WTC11 (cell line): ENCODE results near the gene CISTR. TPM values are rescaled to one million over a fixed set of nuclear protein-coding genes. Genes with fewer than 3 reads are reported as not detected.
A peak's percentile ranks its signal among the peaks of the same experiment; 100 is the strongest.

Experiments used
- ATAC-seq: fragments of 200-7000 bp; cut with Tn5 transposase; 2 replicates; pipeline ENCODE4 v1.10.0; 2021; ENCODE audit warnings: mild to moderate bottlenecking, moderate library complexity
- CTCF ChIA-PET: fragments of 300-600 bp; sonication (Branson Sonifier 250); formaldehyde crosslinking; loops from one replicate; lab custom pipeline; 2021; ENCODE audit warnings: antibody characterized with exemption; lab: Charles Lee
- POLR2A ChIA-PET: fragments of 350-600 bp; sonication (Branson Sonifier 250); formaldehyde crosslinking; loops from one replicate; lab custom pipeline; 2021; ENCODE audit warnings: antibody characterized with exemption; lab: Charles Lee
- DNase-seq: peaks from one replicate; pipeline ENCODE4 v3.0.0; 2021; ENCODE audit warnings: low spot score
- H3K27ac Mint-ChIP-seq: 2 replicates; pipeline ENCODE4 v1.8.0; 2021; ENCODE audit warnings: mixed read lengths
- H3K27me3 Mint-ChIP-seq: 2 replicates; pipeline ENCODE4 v1.8.0; 2021; ENCODE audit warnings: low read depth, mild to moderate bottlenecking, moderate library complexity, mixed read lengths
- H3K36me3 Mint-ChIP-seq: 2 replicates; pipeline ENCODE4 v1.8.0; 2021; ENCODE audit warnings: mixed read lengths
- H3K4me1 Mint-ChIP-seq: 2 replicates; pipeline ENCODE4 v1.8.0; 2022; ENCODE audit warnings: mixed read lengths
- H3K4me3 Mint-ChIP-seq: 2 replicates; pipeline ENCODE4 v1.8.0; 2021; ENCODE audit warnings: mild to moderate bottlenecking, moderate library complexity, mixed read lengths
- H3K9me3 Mint-ChIP-seq: 2 replicates; pipeline ENCODE4 v1.8.0; 2021; ENCODE audit warnings: mixed read lengths
- CBFB ChIP-seq: sonication (generic); formaldehyde crosslinking; IDR thresholded peaks from 2 replicates; pipeline ENCODE4 v1.8.1; 2022; ENCODE audit warnings: mild to moderate bottlenecking, low read depth, missing genetic modification reagents
- ETV6 ChIP-seq: sonication (generic); formaldehyde crosslinking; IDR thresholded peaks from 2 replicates; pipeline ENCODE4 v1.8.1; 2022; ENCODE audit warnings: mild to moderate bottlenecking, missing genetic modification reagents
- GABPB1 ChIP-seq: sonication (generic); formaldehyde crosslinking; IDR thresholded peaks from 2 replicates; pipeline ENCODE4 v1.8.1; 2023; ENCODE audit warnings: mild to moderate bottlenecking, missing genetic modification reagents
- JUN ChIP-seq: sonication (generic); formaldehyde crosslinking; IDR thresholded peaks from 2 replicates; pipeline ENCODE4 v1.8.0; 2023; ENCODE audit warnings: mild to moderate bottlenecking, missing genetic modification reagents
- RELA ChIP-seq: sonication (generic); formaldehyde crosslinking; IDR thresholded peaks from 2 replicates; pipeline ENCODE4 v1.8.1; 2022; ENCODE audit warnings: missing genetic modification reagents, mild to moderate bottlenecking, borderline replicate concordance
- SMAD3 ChIP-seq: sonication (generic); formaldehyde crosslinking; IDR thresholded peaks from 2 replicates; pipeline ENCODE4 v1.8.0; 2022; ENCODE audit warnings: missing genetic modification reagents, mild to moderate bottlenecking, borderline replicate concordance
- SMAD4 ChIP-seq: sonication (generic); formaldehyde crosslinking; IDR thresholded peaks from 2 replicates; pipeline ENCODE4 v1.8.0; 2022; ENCODE audit warnings: mild to moderate bottlenecking, missing genetic modification reagents
- SOX15 ChIP-seq: fragments of 250-450 bp; sonication (Bioruptor Pico); IDR thresholded peaks from 2 replicates; pipeline ENCODE4 v1.9.0; 2021; ENCODE audit warnings: mild to moderate bottlenecking
- SP1 ChIP-seq: sonication (generic); formaldehyde crosslinking; conservative IDR thresholded peaks from 2 replicates; pipeline ENCODE4 v1.8.1; 2022; ENCODE audit warnings: missing genetic modification reagents
- TCF7 ChIP-seq: sonication (generic); formaldehyde crosslinking; IDR thresholded peaks from 2 replicates; pipeline ENCODE4 v1.8.0; 2022; ENCODE audit warnings: mild to moderate bottlenecking, low read depth, missing genetic modification reagents, moderate library complexity
- TEAD1 ChIP-seq: sonication (generic); formaldehyde crosslinking; IDR thresholded peaks from 2 replicates; pipeline ENCODE4 v1.8.0; 2022; ENCODE audit warnings: mild to moderate bottlenecking, missing genetic modification reagents
- TP53 ChIP-seq: sonication (generic); formaldehyde crosslinking; IDR thresholded peaks from 2 replicates; pipeline ENCODE4 v1.8.1; 2023; ENCODE audit warnings: mild to moderate bottlenecking, missing genetic modification reagents
- ZNF219 ChIP-seq: sonication (generic); formaldehyde crosslinking; IDR thresholded peaks from 2 replicates; pipeline ENCODE4 v1.8.0; 2023; ENCODE audit warnings: missing genetic modification reagents, mild to moderate bottlenecking, borderline replicate concordance
- ZNF281 ChIP-seq: sonication (generic); formaldehyde crosslinking; IDR thresholded peaks from 2 replicates; pipeline ENCODE4 v1.8.0; 2023; ENCODE audit warnings: mild to moderate bottlenecking, missing genetic modification reagents
- ZNF423 ChIP-seq: fragments of 250-450 bp; sonication (Bioruptor Pico); IDR thresholded peaks from 2 replicates; pipeline ENCODE4 v2.1.2; 2022; ENCODE audit warnings: mild to moderate bottlenecking, moderate library complexity
- ZNF512 ChIP-seq: sonication (generic); formaldehyde crosslinking; IDR thresholded peaks from 2 replicates; pipeline ENCODE4 v1.8.1; 2022; ENCODE audit warnings: missing genetic modification reagents, borderline replicate concordance
- total RNA-seq: library from RNA; stranded (reverse); gene quantifications from 3 replicates; pipeline ENCODE4 v1.2.3, GENCODE V29; 2021
- TF ChIP-seq, protein P1 (sequence below): fragments of 200-600 bp; IDR thresholded peaks from 2 replicates; pipeline ENCODE4 v1.8.0; 2022; ENCODE audit warnings: antibody characterized with exemption
- TF ChIP-seq, protein P2 (sequence below): fragments of 250-450 bp; sonication (Bioruptor Pico); IDR thresholded peaks from 2 replicates; pipeline ENCODE4 v1.9.0; 2021; ENCODE audit warnings: mild to moderate bottlenecking, borderline replicate concordance

The CISTR gene
- total RNA-seq, 1 experiment from 2014 or later, result 0.81 TPM

DNA sequence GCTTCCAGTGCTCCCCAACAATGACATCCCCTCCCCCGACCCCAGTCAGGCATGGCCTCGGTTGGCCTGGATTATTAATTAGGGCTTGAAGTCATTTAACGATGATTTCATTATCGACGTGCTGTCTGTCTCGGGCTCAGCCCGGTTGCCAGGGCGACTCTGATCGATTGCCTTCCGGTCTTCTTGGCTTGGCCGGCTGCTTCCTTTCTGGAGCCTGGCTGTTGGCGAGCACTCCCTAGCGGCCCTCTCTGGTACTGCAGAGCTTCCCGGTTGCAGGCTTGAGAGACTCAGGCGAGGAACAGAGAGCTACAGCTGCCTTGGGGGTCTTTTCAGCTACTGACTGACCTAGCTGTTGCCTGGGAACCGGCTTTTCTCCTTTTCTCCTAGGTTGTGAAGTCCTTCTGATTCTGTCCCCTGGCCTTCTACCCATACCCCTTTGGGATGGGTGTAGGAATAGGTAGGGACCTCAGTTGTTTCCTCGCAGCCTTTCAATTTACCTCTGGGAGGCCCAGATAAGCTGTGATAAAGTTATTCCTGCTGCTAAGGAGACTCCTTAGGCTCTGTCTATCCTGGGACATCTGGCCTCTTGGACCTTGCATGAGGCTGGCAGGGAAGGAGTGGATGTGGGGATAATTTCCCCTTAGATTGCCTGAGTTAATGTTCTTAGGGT, 5.5 kb upstream of the CISTR start:
- H3K4me1 Mint-ChIP-seq, result peaks cover 2% of the 10 kb centered on the region
- H3K9me3 Mint-ChIP-seq, result no peaks in the 10 kb centered on the region
- CTCF ChIA-PET, result interaction anchor here (0.5 to 4.9 kb wide), 80 partner anchors 9 to 544 kb away, joined by 3 to 224 read pairs (median 5); partner anchors contain the start of genes ATP5MC2, CALCOCO1, HOXC10 and HOXC13
- 0 out of 2 replicates have a peak, but pooled peaks have one; percentile 48 for TF ChIP-seq ZNF281 (CRISPR knock-in tag)
- TF ChIP-seq TEAD1 (CRISPR knock-in tag), result no peak
- no peak for TF ChIP-seq RELA
- no peak for TF ChIP-seq SP1 (CRISPR knock-in tag)
- no peak for TF ChIP-seq SOX15 (CRISPR knock-in tag)
- no peak for TF ChIP-seq ZNF219 (CRISPR knock-in tag)
- TF ChIP-seq SMAD4 (CRISPR knock-in tag), result no peak
- no peak for TF ChIP-seq GABPB1 (CRISPR knock-in tag)
- no peak for TF ChIP-seq ZNF423
- TF ChIP-seq ZNF512, result no peak
- no peak for TF ChIP-seq JUN
- TF ChIP-seq, protein P1, sequence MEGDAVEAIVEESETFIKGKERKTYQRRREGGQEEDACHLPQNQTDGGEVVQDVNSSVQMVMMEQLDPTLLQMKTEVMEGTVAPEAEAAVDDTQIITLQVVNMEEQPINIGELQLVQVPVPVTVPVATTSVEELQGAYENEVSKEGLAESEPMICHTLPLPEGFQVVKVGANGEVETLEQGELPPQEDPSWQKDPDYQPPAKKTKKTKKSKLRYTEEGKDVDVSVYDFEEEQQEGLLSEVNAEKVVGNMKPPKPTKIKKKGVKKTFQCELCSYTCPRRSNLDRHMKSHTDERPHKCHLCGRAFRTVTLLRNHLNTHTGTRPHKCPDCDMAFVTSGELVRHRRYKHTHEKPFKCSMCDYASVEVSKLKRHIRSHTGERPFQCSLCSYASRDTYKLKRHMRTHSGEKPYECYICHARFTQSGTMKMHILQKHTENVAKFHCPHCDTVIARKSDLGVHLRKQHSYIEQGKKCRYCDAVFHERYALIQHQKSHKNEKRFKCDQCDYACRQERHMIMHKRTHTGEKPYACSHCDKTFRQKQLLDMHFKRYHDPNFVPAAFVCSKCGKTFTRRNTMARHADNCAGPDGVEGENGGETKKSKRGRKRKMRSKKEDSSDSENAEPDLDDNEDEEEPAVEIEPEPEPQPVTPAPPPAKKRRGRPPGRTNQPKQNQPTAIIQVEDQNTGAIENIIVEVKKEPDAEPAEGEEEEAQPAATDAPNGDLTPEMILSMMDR, result peak; percentile 95
- no peak for TF ChIP-seq CBFB (CRISPR knock-in tag)
- TF ChIP-seq TP53 (CRISPR knock-in tag), result no peak
- no peak for TF ChIP-seq ETV6 (CRISPR knock-in tag)
- TF ChIP-seq TCF7 (CRISPR knock-in tag), result no peak
- TF ChIP-seq SMAD3 (CRISPR knock-in tag), result 0 out of 2 replicates have a peak, but pooled peaks have one; percentile 30
- TF ChIP-seq, protein P2, sequence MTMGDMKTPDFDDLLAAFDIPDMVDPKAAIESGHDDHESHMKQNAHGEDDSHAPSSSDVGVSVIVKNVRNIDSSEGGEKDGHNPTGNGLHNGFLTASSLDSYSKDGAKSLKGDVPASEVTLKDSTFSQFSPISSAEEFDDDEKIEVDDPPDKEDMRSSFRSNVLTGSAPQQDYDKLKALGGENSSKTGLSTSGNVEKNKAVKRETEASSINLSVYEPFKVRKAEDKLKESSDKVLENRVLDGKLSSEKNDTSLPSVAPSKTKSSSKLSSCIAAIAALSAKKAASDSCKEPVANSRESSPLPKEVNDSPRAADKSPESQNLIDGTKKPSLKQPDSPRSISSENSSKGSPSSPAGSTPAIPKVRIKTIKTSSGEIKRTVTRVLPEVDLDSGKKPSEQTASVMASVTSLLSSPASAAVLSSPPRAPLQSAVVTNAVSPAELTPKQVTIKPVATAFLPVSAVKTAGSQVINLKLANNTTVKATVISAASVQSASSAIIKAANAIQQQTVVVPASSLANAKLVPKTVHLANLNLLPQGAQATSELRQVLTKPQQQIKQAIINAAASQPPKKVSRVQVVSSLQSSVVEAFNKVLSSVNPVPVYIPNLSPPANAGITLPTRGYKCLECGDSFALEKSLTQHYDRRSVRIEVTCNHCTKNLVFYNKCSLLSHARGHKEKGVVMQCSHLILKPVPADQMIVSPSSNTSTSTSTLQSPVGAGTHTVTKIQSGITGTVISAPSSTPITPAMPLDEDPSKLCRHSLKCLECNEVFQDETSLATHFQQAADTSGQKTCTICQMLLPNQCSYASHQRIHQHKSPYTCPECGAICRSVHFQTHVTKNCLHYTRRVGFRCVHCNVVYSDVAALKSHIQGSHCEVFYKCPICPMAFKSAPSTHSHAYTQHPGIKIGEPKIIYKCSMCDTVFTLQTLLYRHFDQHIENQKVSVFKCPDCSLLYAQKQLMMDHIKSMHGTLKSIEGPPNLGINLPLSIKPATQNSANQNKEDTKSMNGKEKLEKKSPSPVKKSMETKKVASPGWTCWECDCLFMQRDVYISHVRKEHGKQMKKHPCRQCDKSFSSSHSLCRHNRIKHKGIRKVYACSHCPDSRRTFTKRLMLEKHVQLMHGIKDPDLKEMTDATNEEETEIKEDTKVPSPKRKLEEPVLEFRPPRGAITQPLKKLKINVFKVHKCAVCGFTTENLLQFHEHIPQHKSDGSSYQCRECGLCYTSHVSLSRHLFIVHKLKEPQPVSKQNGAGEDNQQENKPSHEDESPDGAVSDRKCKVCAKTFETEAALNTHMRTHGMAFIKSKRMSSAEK (CRISPR knock-in tag), result no peak
- TF ChIP-seq, all 79 proteins: peak for 3
- ATAC-seq (peak; percentile 68), DNase-seq (peak; percentile 97)
- Mint-ChIP-seq H3K27ac (no peak overlapping the region), H3K36me3 (no peaks in the 10 kb centered on the region), H3K27me3 (peaks cover 9% of the 10 kb centered on the region; the same call in 1 of the 2 replicates), H3K4me3 (peak overlapping the region; percentile 65)
- POLR2A ChIA-PET, result interaction anchor here (0.6 to 0.7 kb wide), 2 partner anchors 55 to 78 kb away, joined by 4 read pairs; no protein-coding TSS in a partner anchor
